ENCODE data around the gene SNX27.

Gene SNX27

GRCh38 chr1:151711951-151712350, 100.1 kb downstream of the SNX27 start:
- no peak overlapping the region for H3K4me3 ChIP-seq (replicated peaks; ENCODE audit: low read depth, low read length)
- no peak for TF ChIP-seq CTCF (IDR thresholded peaks at IDR 0.05; ENCODE audit: low read length, missing control alignments)
- DNase-seq (ENCODE audit: low read depth) = no peak

- H3K4me3 ChIP-seq (replicated peaks; ENCODE audit: low read depth, low read length) = no peak overlapping the region
- no peak for DNase-seq (ENCODE audit: low read depth)
- TF ChIP-seq CTCF (IDR thresholded peaks at IDR 0.05; ENCODE audit: low read length, missing control alignments) = no peak
Observed at GRCh38 chr1:151713044-151713443, 101.2 kb downstream of the SNX27 start.

- no peak overlapping the region for H3K4me3 ChIP-seq (replicated peaks; ENCODE audit: low read depth, low read length)
- DNase-seq (ENCODE audit: low read depth) = no peak
- TF ChIP-seq CTCF (IDR thresholded peaks at IDR 0.05; ENCODE audit: low read length, missing control alignments) = no peak
Observed at GRCh38 chr1:151713874-151714273, 102.0 kb downstream of the SNX27 start.

- H3K4me3 ChIP-seq (replicated peaks; ENCODE audit: low read depth, low read length) = no peak overlapping the region
- no peak for DNase-seq (ENCODE audit: low read depth)
- no peak for TF ChIP-seq CTCF (IDR thresholded peaks at IDR 0.05; ENCODE audit: low read length, missing control alignments)
Observed at GRCh38 chr1:151714820-151715725, 103.2 kb downstream of the SNX27 start.

- no peak for TF ChIP-seq CTCF (IDR thresholded peaks at IDR 0.05; ENCODE audit: low read length, missing control alignments)
- DNase-seq (ENCODE audit: low read depth) = no peak
- H3K4me3 ChIP-seq (replicated peaks; ENCODE audit: low read depth, low read length) = no peak overlapping the region
Observed at GRCh38 chr1:151715726-151716404, 104.0 kb downstream of the SNX27 start.

GRCh38 chr1:151716405-151716762, 104.5 kb downstream of the SNX27 start:
- no peak for TF ChIP-seq CTCF (IDR thresholded peaks at IDR 0.05; ENCODE audit: low read length, missing control alignments)
- no peak for DNase-seq (ENCODE audit: low read depth)
- no peak overlapping the region for H3K4me3 ChIP-seq (replicated peaks; ENCODE audit: low read depth, low read length)
